ENCODE results near the gene HLA-DPA1. TPM values are rescaled to one million over a fixed set of nuclear protein-coding genes. Genes with fewer than 3 reads are reported as not detected.
"Not testable (repeated sequence)": the region's sequence is repeated elsewhere in the genome, so short reads cannot be mapped to it uniquely, and the experiment has no call there.

Gene HLA-DPA1
- 10 to 100 TPM; 33.0 to 44.8 (median 33.5) TPM for polyA plus RNA-seq (ENCODE audit: insufficient read depth in 1 of 5, insufficient read length in 5 of 5, low replicate concordance in 1 of 5)
- long read RNA-seq, donor 1, full-length matches to known transcripts: 5 of 38 reads
- long read RNA-seq, donor 1, partial matches to known transcripts: 33 of 38 reads
- long read RNA-seq, donor 1, other reads (novel, unspliced or antisense): 0 of 38 reads
- long read RNA-seq, donor 2, partial matches to known transcripts: 7 of 7 reads
- long read RNA-seq, donor 2, other reads (novel, unspliced or antisense): 0 of 7 reads
- long read RNA-seq, donor 3, full-length matches to known transcripts: 4 of 29 reads
- long read RNA-seq, donor 3, partial matches to known transcripts: 25 of 29 reads
- long read RNA-seq, donor 3, other reads (novel, unspliced or antisense): 0 of 29 reads
- long read RNA-seq, donor 4, partial matches to known transcripts: 9 of 10 reads
- long read RNA-seq, donor 4, other reads (novel, unspliced or antisense): 0 of 10 reads
- long read RNA-seq, donor 5, full-length matches to known transcripts: 3 of 22 reads
- long read RNA-seq, donor 5, partial matches to known transcripts: 19 of 22 reads
- long read RNA-seq, donor 5, other reads (novel, unspliced or antisense): 0 of 22 reads
- long read RNA-seq, donor 6, full-length matches to known transcripts: 1 of 40 reads
- long read RNA-seq, donor 6, partial matches to known transcripts: 39 of 40 reads
- long read RNA-seq, donor 6, other reads (novel, unspliced or antisense): 0 of 40 reads
- long read RNA-seq, donor 7, full-length matches to known transcripts: 1 of 90 reads
- long read RNA-seq, donor 7, partial matches to known transcripts: 56 of 90 reads
- long read RNA-seq, donor 7, other reads (novel, unspliced or antisense): 33 of 90 reads
- long read RNA-seq, donor 8: 0 reads

GRCh38 chr6:33073431-33073871, at the start of gene HLA-DPA1:
Gene HLA-DPA1 (minus strand): TSS chr6:33073649.
- no peak for DNase-seq

DNA sequence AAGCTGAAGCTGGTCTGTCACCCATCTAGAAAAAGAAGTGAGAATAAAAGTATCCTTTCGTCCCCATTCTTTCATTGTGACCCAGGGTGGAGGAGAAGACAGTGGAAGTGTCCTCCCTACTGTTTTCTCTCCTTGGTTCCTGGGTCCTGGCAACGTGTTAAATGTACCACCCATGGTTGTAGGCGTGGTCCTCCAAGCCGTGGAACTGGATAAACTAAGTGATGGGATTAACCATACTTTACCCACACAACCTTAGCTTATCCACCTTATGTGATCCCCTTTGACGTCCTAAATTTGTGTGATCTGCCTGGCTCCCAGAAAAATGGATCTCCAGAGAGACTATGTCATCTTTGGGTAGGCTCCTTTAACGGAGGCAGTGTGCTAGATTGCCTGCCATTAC, 49.7 kb upstream of the HLA-DPA1 start:
- DNase-seq: no peak

- DNase-seq: no peak
These were observed 46.6 kb upstream of the HLA-DPA1 start for GRCh38 chr6:33120001-33120400.

- DNase-seq: peak in 1 of 2 donors; percentile 46
These were observed 45.2 kb upstream of the HLA-DPA1 start for GRCh38 chr6:33118525-33119123.

- no peak for DNase-seq
These were observed 44.4 kb upstream of the HLA-DPA1 start for GRCh38 chr6:33117811-33118277.

GRCh38 chr6:33116841-33117711, 43.6 kb upstream of the HLA-DPA1 start:
- DNase-seq: no peak

DNA sequence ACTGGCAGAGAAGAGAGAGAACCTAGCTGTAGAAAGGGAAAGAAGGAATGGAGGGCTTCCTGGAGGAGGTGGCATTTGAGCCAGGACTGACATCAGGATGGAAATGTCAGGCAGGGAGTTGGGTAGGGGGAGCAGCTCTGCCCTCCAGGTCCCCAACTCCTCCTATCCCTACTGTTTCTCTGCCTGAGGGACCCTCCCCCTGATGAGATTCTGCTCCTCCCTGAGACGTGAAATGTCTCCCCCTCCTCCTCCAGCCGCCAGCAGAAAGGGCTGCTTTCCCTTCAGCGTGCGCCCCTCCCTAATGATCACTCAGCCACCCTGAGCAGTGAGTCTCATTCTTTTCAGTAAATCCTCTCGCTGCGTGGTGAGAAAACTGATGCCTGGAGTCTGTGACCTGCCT, 43.0 kb upstream of the HLA-DPA1 start:
- no peak for DNase-seq

DNA sequence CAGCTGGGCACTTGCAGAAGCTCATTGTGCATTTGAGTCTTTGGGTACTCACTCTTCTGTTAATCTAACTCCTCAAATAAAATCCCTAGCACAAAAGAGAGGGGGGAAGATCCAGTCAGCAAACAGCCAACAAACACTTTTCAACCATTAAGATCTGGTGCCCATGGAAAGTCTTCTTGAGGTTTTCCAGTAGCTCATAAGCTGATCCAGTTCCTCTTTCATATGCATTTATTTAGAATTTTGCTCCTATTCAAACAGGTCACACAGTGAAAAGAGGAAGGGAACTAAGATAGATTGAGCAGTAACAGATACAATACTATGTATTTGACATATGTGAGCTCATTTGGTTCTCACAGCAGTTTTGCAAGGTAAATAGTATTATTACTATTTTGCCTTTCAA, 41.0 kb upstream of the HLA-DPA1 start:
- no peak for DNase-seq

DNA sequence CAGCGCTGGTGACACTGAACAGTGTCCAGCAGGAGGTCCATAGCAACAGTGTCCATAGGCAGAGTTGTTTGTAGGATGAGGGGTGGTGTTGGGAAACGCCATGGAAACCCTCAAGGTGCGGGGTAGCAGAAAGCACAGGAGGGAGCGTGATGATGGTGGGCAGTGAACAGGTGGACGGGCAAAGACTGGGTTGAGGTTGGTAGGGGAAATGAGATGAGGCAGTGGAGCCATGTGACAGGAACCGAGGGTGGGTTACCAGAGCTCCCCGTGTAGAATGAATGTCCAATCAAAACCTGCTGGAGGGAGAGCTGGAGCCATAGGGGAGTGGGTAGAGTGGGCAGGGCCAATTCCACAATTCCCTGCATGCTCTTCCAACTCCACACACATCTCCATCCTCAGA, 40.3 kb upstream of the HLA-DPA1 start:
- no peak for DNase-seq

DNA sequence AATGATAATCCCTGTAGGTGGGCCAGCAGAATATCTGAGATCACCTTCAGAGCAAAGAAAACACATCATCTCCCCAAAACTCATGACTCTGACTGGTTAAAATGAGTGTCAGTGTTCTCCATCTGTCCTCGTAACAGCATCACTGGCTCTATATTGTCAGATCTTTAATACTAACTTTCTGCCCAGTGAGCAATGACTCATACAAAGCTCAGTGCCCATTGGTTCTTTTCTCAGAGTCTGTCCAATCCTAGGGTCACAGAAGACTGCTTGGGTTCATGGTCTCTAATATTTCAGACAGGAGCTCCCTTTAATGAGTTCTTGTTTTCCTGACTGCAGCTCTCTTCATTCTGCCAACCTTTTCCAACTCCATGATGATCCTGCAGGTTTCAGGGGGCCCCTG, 38.7 kb upstream of the HLA-DPA1 start:
- peak in 1 of 2 donors; percentile 23 for DNase-seq

- DNase-seq: no peak
These were observed 34.9 kb upstream of the HLA-DPA1 start for GRCh38 chr6:33108307-33108706.

DNA sequence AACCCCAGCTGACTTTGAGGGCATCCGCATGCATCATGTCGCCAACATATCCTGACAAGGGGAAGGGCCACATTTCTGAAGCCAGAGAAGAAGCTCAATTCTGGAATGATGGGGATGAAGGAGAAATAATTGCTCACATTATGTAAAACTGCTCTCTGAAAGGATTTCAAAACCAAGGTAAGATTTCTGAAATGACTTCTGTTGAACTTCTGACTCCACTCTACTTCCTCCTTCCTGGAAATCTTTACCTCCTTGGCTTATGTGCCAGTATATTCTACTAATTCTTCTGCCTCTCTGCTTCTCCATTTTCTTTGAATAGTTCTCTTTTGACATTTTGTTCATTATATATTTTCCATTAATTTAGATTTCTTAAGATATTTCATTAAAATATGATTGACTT, 34.2 kb upstream of the HLA-DPA1 start:
- no peak for DNase-seq

GRCh38 chr6:33105916-33106871, 32.7 kb upstream of the HLA-DPA1 start:
- no peak for DNase-seq

DNA sequence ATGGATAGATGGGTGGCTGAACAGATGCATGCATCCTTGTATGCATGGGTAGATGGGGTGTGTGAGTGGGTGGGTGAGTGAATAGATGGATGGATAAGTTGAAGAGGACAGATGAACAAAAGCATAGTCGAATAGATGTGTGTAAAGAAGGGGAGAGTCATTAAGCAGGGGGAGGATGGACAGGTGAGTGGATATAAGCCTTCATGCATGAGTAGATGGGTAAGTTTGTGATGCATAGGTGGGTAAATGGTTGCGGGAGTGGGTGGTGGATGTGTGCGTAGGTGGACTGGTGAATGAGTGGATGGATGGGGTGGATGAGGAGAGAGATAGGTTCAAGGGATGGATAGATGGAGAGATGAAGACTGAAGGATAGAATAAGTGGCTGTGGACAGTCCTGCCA, 31.9 kb upstream of the HLA-DPA1 start:
- DNase-seq: no peak

- DNase-seq: no peak
These were observed 31.4 kb upstream of the HLA-DPA1 start for GRCh38 chr6:33104887-33105286.

DNA sequence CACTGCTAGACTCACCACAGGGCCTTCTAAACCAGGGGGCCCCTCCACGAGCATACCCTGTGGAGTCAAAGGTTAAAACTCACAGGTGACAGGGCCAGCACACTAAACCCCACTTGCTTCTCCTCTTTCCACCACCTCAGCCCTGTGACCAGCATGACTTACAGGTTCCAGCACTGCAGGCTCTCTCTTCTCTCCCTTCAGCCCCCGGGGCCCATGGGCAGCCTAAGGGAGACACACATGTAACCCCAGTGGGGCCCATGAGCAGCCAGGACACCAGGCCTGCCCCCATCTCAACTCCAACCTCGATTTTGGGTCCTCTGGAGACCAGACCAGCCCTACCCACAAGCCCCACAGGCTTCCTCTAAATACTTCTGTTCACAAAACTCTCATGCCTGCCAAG, 30.3 kb upstream of the HLA-DPA1 start:
- DNase-seq: no peak

DNA sequence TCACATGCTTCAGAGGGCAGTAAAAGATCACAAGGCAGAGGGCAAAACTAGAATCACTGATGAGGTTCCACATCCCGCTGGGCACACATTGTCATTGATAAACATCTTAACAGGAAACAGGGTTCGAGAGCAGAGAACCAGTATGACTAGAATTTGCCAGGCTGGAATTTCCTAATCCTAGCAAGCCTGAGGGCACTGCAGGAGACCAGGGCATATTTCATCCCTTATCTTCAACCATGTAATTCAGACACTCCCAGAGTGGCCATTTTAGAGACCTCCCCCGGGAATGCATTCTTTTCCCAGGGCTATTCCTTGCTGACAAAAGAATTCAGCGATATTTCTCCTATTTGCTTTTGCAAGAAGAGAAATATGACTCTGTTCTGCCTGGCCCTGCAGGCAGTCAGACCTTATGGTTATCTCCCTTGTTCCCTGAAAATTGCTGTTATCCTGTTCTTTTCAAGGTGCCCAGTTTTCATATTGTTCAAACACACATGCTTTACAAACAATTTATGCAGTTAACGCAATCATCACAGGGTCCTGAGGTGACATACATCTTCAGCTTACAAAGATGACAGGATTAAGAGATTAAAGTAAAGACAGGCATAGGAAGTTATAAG, 27.8 kb upstream of the HLA-DPA1 start:
- DNase-seq: not testable (repeated sequence)

DNA sequence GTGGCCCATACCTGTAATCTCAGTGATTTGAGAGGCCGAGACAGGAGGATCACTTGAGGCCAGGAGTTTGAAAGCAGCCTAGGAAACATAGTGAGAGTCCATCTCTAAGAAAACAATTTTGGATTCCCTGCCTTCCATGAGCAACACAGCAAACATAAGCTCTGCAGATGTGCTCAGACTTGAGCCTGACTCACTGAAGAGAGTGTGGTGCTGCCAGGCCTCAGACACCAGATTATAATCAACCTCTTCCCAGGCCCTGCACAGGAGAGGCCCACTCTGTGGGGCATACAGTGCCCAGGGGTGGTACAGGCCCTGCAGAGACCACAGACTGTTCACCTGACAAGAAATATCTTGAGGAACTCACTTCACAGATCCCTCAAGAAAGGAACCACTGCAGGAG, 22.2 kb upstream of the HLA-DPA1 start:
- no peak for DNase-seq

DNA sequence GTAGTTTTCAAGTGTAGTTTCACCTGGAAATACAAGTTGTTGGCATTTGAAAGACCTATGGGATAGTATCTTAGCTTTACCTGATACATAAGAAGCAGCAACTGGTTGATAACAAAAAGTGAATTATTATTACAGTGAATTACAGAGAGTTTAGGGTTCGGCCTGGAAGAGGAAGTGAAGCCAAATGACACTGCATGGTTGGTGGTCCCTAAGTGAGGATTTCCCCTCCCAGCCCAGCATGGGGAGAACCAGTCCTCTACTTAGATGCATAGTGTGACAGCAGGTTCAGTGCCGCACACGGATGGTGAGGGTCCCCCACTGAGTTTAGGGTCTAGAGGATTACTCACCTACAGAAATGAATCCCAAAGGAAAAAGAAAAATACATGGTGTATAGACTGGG, 20.4 kb upstream of the HLA-DPA1 start:
- no peak for DNase-seq
